Measurements from ENCODE around the gene C12orf42.

- TF ChIP-seq CTCF (IDR thresholded peaks at IDR 0.05) (no peak), POLR2A (IDR thresholded peaks at IDR 0.05) (no peak)
Observed at GRCh38 chr12:103348935-103349334, 146.8 kb downstream of the C12orf42 start.
